Upper lobe of left lung (tissue), 6 donors: ENCODE results near the gene MCM9. TPM values are rescaled to one million over a fixed set of nuclear protein-coding genes. Genes with fewer than 3 reads are reported as not detected.

Experiments
- ATAC-seq, 2 donors: fragments of 200-7000 bp; cut with Tn5 transposase; one replicate each; pipeline ENCODE4 v1.9.1; 2022; ENCODE audit warnings: mild to moderate bottlenecking in 2 of 2, moderate library complexity in 2 of 2; ENCODE audit not compliant: low FRiP score in 2 of 2
- DNase-seq, 2 donors: peaks; one replicate each; pipeline ENCODE4 v3.0.0-alpha.2; 2019 to 2020
- H3K27ac ChIP-seq, 4 donors: fragments of 200-600 bp; sonication (generic); one replicate each; pipeline ENCODE4 v1.5.1; 2016 to 2019
- H3K27me3 ChIP-seq, 4 donors: fragments of 200-600 bp; sonication (generic); one replicate each; pipeline ENCODE4 v1.5.1; 2017 to 2019
- H3K36me3 ChIP-seq, 4 donors: fragments of 200-600 bp; sonication (generic); one replicate each; pipeline ENCODE4 v1.5.1; 2016 to 2019
- H3K4me1 ChIP-seq, 4 donors: fragments of 200-600 bp; sonication (generic); one replicate each; pipeline ENCODE4 v1.5.1; 2018 to 2019
- H3K4me3 ChIP-seq, 4 donors: fragments of 200-600 bp; sonication (generic); one replicate each; pipeline ENCODE4 v1.5.1; 2017 to 2019; ENCODE audit warnings: mild to moderate bottlenecking in 2 of 4, moderate library complexity in 1 of 4
- H3K9me3 ChIP-seq, 4 donors: fragments of 200-600 bp; sonication (generic); one replicate each; pipeline ENCODE4 v1.5.1; 2018 to 2019
- CTCF ChIP-seq, 6 experiments: fragments of 450-650 bp in 4 of 6; fragments of 200-600 bp in 2 of 6; sonication (generic) in 2 of 6; IDR thresholded peaks; one replicate each; pipeline ENCODE4 v1.5.1; 2016 to 2019; ENCODE audit warnings: antibody characterized with exemption in 6 of 6
- EP300 ChIP-seq, 4 donors: sonication (generic); formaldehyde crosslinking; IDR thresholded peaks; one replicate each; pipeline ENCODE4 v1.5.1; 2017; ENCODE audit warnings: antibody characterized with exemption in 4 of 4, control low read depth in 2 of 4
- POLR2A ChIP-seq, 4 donors: fragments of 450-650 bp; IDR thresholded peaks; one replicate each; pipeline ENCODE4 v1.5.1; 2016 to 2017; ENCODE audit warnings: antibody characterized with exemption in 4 of 4, mild to moderate bottlenecking in 2 of 4
- POLR2AphosphoS5 ChIP-seq, 2 donors: sonication (generic); formaldehyde crosslinking; IDR thresholded peaks; one replicate each; pipeline ENCODE4 v1.5.1; 2017; ENCODE audit warnings: antibody characterized with exemption in 2 of 2
- WGBS, 2 donors: methylation state at CpG; one replicate each; pipeline ENCODE4 v1.1.5; 2017 to 2018; 5-methylcytosine and 5-hydroxymethylcytosine counted together
- total RNA-seq, 6 donors: library from RNA; depleted of rRNA in 4 of 6; stranded (reverse); fragments of >200 nt in 4 of 6; gene quantifications; one replicate each; pipeline versions ENCODE4 v1.1.0 to v1.2.1, GENCODE V29; 2016 to 2021
- donor health status: DM: no; HTN: no; CAD: no; lungs with moderate emphysema.
- donor health status: DM: no; HTN: yes; CAD: no; lungs with severe emphysema.

Gene MCM9
- total RNA-seq, 6 donors from 2014 or later: 19.9 to 62.9 (median 21.5) TPM

- TF ChIP-seq POLR2A (IDR thresholded peaks at IDR 0.05) (no peak), POLR2AphosphoS5 (IDR thresholded peaks at IDR 0.05) (no peak), CTCF (IDR thresholded peaks at IDR 0.05) (no peak), EP300 (IDR thresholded peaks at IDR 0.05) (no peak)
- no peaks in the 10 kb centered on the region for H3K9me3 ChIP-seq
- 1% methylated on average over 18 of the region's 18 CpGs for WGBS, 2 donors
- peak; percentile 13 to 58 for ATAC-seq
- peak in 1 of 2 donors; percentile 23 for DNase-seq
- no peaks in the 10 kb centered on the region for H3K36me3 ChIP-seq
- H3K4me3 ChIP-seq: peak overlapping the region; percentile 43 to 91 (median 74)
- H3K27me3 ChIP-seq: no peaks in the 10 kb centered on the region
- peak overlapping the region; percentile 84 to 96 (median 88) for H3K27ac ChIP-seq
- H3K4me1 ChIP-seq: peaks cover 33 to 43% (median 40%) of the 10 kb centered on the region in 4 donors
Measured at GRCh38 chr6:118893064-118893806, 41.7 kb downstream of the MCM9 start.

- DNase-seq: no peak
Measured at GRCh38 chr6:118892355-118892991, 42.5 kb downstream of the MCM9 start.

GRCh38 chr6:118890997-118891790, 43.8 kb downstream of the MCM9 start:
- WGBS, 2 donors: 63 to 82% methylated on average over 5 of the region's 5 CpGs
- no peak overlapping the region for H3K4me3 ChIP-seq
- H3K36me3 ChIP-seq: no peaks in the 10 kb centered on the region
- ATAC-seq: no peak
- H3K27ac ChIP-seq: peak overlapping the region in 2 of 4 donors; percentile 85 to 96
- no peaks in the 10 kb centered on the region for H3K9me3 ChIP-seq
- DNase-seq: no peak
- H3K27me3 ChIP-seq: no peaks in the 10 kb centered on the region
- TF ChIP-seq POLR2A (IDR thresholded peaks at IDR 0.05): no peak
- no peak for TF ChIP-seq EP300 (IDR thresholded peaks at IDR 0.05)
- no peak for TF ChIP-seq POLR2AphosphoS5 (IDR thresholded peaks at IDR 0.05)
- TF ChIP-seq CTCF (IDR thresholded peaks at IDR 0.05): no peak
- H3K4me1 ChIP-seq: peaks cover 19 to 31% (median 28%) of the 10 kb centered on the region in 4 donors

More at GRCh38 chr6:118892355-118892991, 42.5 kb downstream of the MCM9 start:
- no peak for ATAC-seq
- H3K4me1 ChIP-seq: peaks cover 30 to 39% (median 38%) of the 10 kb centered on the region in 4 donors
- H3K36me3 ChIP-seq: no peaks in the 10 kb centered on the region
- TF ChIP-seq CTCF (IDR thresholded peaks at IDR 0.05) (no peak), EP300 (IDR thresholded peaks at IDR 0.05) (no peak), POLR2A (IDR thresholded peaks at IDR 0.05) (no peak), POLR2AphosphoS5 (IDR thresholded peaks at IDR 0.05) (no peak)
- H3K27ac ChIP-seq: peak overlapping the region; percentile 84 to 96 (median 88)
- 29 to 39% methylated on average over 6 of the region's 6 CpGs for WGBS, 2 donors
- H3K9me3 ChIP-seq: no peaks in the 10 kb centered on the region
- H3K27me3 ChIP-seq: no peaks in the 10 kb centered on the region
- H3K4me3 ChIP-seq: peak overlapping the region in 3 of 4 donors; percentile 73 to 91 (median 76)

- Histone ChIP-seq H3K4me1 (peaks cover 15 to 26% (median 19%) of the 10 kb centered on the region in 4 donors), H3K36me3 (no peaks in the 10 kb centered on the region), H3K27ac (no peak overlapping the region), H3K9me3 (no peaks in the 10 kb centered on the region), H3K4me3 (no peak overlapping the region), H3K27me3 (no peaks in the 10 kb centered on the region)
- TF ChIP-seq EP300 (IDR thresholded peaks at IDR 0.05) (no peak), CTCF (IDR thresholded peaks at IDR 0.05) (no peak), POLR2A (IDR thresholded peaks at IDR 0.05) (no peak), POLR2AphosphoS5 (IDR thresholded peaks at IDR 0.05) (no peak)
- DNase-seq: no peak
- WGBS, 2 donors: 84 to 88% methylated on average over 4 of the region's 4 CpGs
- ATAC-seq: no peak
Measured at GRCh38 chr6:118889163-118889562, 45.8 kb downstream of the MCM9 start.
